ENCODE measurements around the gene OR2T34. TPM values are rescaled to one million over a fixed set of nuclear protein-coding genes. Genes with fewer than 3 reads are reported as not detected.
"Not testable (repeated sequence)": the region's sequence is repeated elsewhere in the genome, so short reads cannot be mapped to it uniquely, and the experiment has no call there.

Gene OR2T34
- total RNA-seq, 4 donors from 2014 or later: not detected

- TF ChIP-seq CTCF (IDR thresholded peaks at IDR 0.05; ENCODE audit: low read depth): no peak
Measured at GRCh38 chr1:248589334-248589733, 14.8 kb upstream of the OR2T34 start.

DNA sequence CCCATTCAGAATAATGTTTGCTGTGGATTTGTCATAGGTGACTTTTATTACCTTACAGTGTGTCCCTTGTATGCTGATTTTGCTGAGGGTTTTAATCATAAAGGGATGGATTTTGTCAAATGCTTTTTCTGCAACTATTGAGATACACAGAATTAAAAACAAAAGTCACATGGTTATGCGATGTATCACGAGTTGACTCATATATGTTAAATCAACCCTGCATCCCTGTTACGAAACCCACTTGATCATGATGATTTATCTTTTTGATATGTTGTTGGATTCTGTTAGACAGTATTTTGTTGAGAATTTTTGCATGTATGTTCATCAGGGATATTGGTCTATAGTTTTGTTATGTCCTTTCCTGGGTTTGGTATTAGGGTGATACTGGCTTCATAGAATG, 10.7 kb upstream of the OR2T34 start:
- no peak for TF ChIP-seq CTCF (IDR thresholded peaks at IDR 0.05; ENCODE audit: low read depth)

DNA sequence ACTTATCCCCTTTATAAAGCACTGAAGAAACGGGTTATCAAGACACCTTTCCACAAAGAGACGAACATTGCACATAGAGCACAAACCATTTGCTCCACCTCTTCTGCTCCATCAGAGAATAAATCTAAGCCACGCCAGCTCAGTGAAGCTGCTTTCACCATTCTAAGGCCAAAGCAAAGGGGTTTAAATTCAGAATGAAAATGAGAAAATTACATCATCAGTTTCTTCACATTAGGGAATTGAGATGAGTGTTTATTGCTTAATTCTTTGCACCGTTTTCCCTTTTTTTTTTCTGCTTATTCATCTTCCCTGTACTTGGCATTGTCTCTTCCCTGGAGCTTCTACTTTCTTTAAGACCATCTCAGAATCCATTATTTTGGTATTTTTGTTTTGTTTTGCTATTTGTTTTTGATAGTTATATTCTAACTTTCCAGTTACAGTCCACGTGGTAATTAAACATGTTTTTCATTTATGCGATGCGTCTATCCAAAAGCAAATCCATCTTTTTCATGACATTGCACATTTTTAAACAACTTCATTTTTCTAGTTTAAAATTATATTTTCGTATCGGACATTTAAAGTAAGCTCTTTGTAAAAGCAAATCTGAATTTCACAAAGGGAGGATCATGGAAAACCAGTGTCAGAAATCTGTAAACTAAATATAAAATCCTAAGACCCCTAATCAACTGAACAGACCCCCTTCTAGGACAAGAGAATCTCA, 1.9 kb upstream of the OR2T34 start:
- TF ChIP-seq CTCF (IDR thresholded peaks at IDR 0.05; ENCODE audit: low read depth): no peak

DNA sequence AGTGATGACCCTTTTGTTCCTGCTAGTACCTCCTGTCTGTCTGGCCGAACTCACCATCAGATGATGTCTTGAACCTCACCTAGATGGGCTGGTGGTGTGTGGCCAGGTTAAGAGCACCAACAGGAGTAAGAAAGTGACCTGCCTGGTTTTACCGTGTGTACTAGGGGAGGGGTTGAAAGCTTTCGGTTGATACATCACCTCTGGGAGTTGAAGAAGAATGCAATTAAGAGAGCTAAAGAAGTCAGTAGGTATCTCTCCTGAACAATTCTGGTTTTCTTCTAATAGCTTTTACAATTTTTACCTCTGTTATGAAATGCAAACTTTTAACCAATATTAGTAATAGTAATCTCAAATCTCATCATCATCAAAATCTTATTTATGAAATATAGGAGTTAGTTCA, 11.9 kb downstream of the OR2T34 start, which contains the start of gene OR2T29:
Gene OR2T29 (minus strand): TSS at position 101 of the 400 bp plus-strand sequence. CDS start 3,281 bp downstream, outside the sequence.
- TF ChIP-seq CTCF (IDR thresholded peaks at IDR 0.05; ENCODE audit: low read depth): not testable (repeated sequence)

Small RNA genes lying within 50 kb of the gene (small RNA-seq; reads per million reads assigned to genes)
- 0.49 reads per million for gene RF00019

Other genes with a start within 250 kb of the OR2T34 start
- not detected for gene OR14C36, start 226.0 kb downstream of the OR2T34 start, total RNA-seq
- not detected for gene OR2T4, start 213.1 kb downstream of the OR2T34 start, total RNA-seq
- not detected for gene OR2T6, start 199.0 kb downstream of the OR2T34 start, total RNA-seq
- not detected for gene OR2T1, start 171.7 kb downstream of the OR2T34 start, total RNA-seq
- not detected for gene OR2T2, start 129.1 kb downstream of the OR2T34 start, total RNA-seq
- not detected for gene OR2T3, start 101.4 kb downstream of the OR2T34 start, total RNA-seq
- gene OR2T5, start 86.2 kb downstream of the OR2T34 start, total RNA-seq: not detected
- not detected for gene OR2G6, start 66.7 kb downstream of the OR2T34 start, total RNA-seq
- gene OR2T29, start 12.0 kb downstream of the OR2T34 start, total RNA-seq: not detected
- not detected for gene OR2T10, start 22.9 kb upstream of the OR2T34 start, total RNA-seq
- gene OR2T11, start 60.3 kb upstream of the OR2T34 start, total RNA-seq: not detected
- not detected for gene OR2T35, start 70.5 kb upstream of the OR2T34 start, total RNA-seq
- not detected for gene OR2T27, start 80.8 kb upstream of the OR2T34 start, total RNA-seq
- not detected for gene OR14I1, start 128.0 kb upstream of the OR2T34 start, total RNA-seq
- not detected for gene LYPD8, start 181.0 kb upstream of the OR2T34 start, total RNA-seq